Left lung (tissue), 10 donors: ENCODE measurements around the gene MOB2. TPM values are rescaled to one million over a fixed set of nuclear protein-coding genes. Genes with fewer than 3 reads are reported as not detected.

Experiments used
- ATAC-seq: fragments of 200-7000 bp; cut with Tn5 transposase; one replicate; pipeline ENCODE4 v1.9.1; 2020; ENCODE audit warnings: moderate library complexity
- DNase-seq, 4 donors: peaks; one replicate each; pipeline ENCODE4 v3.0.0-alpha.2; 2013 to 2020
- H3K27ac ChIP-seq, 2 donors: fragments of 200-600 bp; sonication (generic) in 1 of 2; one replicate each; pipeline versions ENCODE4 v1.5.0 to v1.8.0; 2020 to 2021
- H3K27me3 ChIP-seq, 2 donors: fragments of 200-600 bp; sonication (generic) in 1 of 2; one replicate each; pipeline versions ENCODE4 v1.5.0 to v1.8.0; 2020 to 2021
- H3K36me3 ChIP-seq, 2 donors: fragments of 200-600 bp; sonication (generic) in 1 of 2; one replicate each; pipeline versions ENCODE4 v1.5.0 to v1.8.0; 2020 to 2021
- H3K4me1 ChIP-seq, 2 donors: fragments of 200-600 bp; one replicate each; pipeline ENCODE4 v1.8.0; 2021
- H3K4me3 ChIP-seq, 2 donors: fragments of 200-600 bp; sonication (generic) in 1 of 2; one replicate each; pipeline versions ENCODE4 v1.5.0 to v1.8.0; 2020 to 2021; ENCODE audit warnings: mild to moderate bottlenecking in 1 of 2
- H3K9me3 ChIP-seq, 2 donors: fragments of 200-600 bp; sonication (generic) in 1 of 2; one replicate each; pipeline versions ENCODE4 v1.5.0 to v1.8.0; 2020 to 2021
- intact Hi-C, 2 donors: fragments of 100-400 bp; cut with DNase I; formaldehyde crosslinking; loops; one replicate each; pipeline versions ENCODE4 v1.11.2 to v1.14.2; 2022
- polyA plus RNA-seq, 6 donors: library from polyadenylated mRNA; unstranded; fragments of 120-200 nt; gene quantifications; one replicate each; pipeline ENCODE4 v1.2.1, GENCODE V29; 2013; ENCODE audit not compliant: insufficient read length in 6 of 6
- total RNA-seq, 2 donors: library from RNA; stranded (reverse); fragmentation: NEBNext Ultra II Directional; extraction: Animal tissue kit (Norgen Biotek cat#: 25700); gene quantifications; one replicate each; pipeline ENCODE4 v1.2.1, GENCODE V29; 2021
- TF ChIP-seq, protein P1 (sequence below), 2 donors: fragments of 200-600 bp; sonication (generic) in 1 of 2; IDR thresholded peaks; one replicate each; pipeline versions ENCODE4 v1.5.0 to v1.8.0; 2021; ENCODE audit warnings: antibody characterized with exemption in 2 of 2
- donor health status: DM: no; HTN: yes; CAD: no.
- donor health status: DM: no; HTN: no; CAD: no.

The MOB2 gene
- total and polyA plus RNA-seq, 8 donors: 36.1 to 41.3 (median 37.3) TPM

DNA sequence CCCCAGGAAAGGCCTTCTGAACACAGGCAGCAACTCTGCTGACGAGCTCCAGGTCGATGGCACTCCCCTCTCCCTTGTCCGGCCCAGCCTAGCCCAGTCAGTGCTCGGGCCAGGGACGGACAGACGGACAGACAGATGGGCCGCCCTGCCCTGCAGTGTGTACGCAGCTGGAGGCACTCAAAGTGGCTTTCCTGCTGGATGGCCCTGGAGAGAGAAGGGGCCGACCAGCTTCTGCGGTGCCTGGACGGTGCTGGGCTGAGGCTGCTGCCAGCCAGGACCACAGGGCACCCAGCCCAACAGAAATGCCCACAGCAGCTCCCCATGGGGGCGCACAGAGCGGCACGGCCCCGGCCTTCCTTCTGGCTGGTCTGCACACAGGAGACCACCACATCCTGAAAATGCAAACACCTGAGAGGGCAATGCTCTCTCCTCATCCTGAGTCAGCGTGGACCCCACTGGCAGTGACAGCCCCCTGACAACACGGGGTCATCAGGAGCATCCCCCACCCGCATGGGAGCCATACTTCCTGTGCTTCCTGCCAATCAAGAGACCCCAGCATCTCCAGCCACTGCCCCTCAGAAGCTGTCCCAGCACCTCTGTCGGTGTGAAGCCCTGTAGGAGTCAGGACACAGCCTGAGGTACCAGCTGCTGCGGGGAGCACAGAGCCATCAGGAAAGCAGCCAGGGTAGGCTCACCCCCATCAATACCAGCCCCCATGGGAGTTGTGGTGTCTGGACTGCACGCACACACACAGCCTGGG, 692 bp upstream of the MOB2 start:
- ATAC-seq (no peak), DNase-seq (peak in 1 of 4 donors; percentile 65)
- intact Hi-C loops: no loop called here
- H3K4me1 ChIP-seq: peaks cover 15 to 64% of the 10 kb centered on the region in 2 donors
- H3K27me3 ChIP-seq: no peaks in the 10 kb centered on the region
- TF ChIP-seq, protein P1, sequence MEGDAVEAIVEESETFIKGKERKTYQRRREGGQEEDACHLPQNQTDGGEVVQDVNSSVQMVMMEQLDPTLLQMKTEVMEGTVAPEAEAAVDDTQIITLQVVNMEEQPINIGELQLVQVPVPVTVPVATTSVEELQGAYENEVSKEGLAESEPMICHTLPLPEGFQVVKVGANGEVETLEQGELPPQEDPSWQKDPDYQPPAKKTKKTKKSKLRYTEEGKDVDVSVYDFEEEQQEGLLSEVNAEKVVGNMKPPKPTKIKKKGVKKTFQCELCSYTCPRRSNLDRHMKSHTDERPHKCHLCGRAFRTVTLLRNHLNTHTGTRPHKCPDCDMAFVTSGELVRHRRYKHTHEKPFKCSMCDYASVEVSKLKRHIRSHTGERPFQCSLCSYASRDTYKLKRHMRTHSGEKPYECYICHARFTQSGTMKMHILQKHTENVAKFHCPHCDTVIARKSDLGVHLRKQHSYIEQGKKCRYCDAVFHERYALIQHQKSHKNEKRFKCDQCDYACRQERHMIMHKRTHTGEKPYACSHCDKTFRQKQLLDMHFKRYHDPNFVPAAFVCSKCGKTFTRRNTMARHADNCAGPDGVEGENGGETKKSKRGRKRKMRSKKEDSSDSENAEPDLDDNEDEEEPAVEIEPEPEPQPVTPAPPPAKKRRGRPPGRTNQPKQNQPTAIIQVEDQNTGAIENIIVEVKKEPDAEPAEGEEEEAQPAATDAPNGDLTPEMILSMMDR (IDR thresholded peaks at IDR 0.05): no peak
- H3K36me3 ChIP-seq: peaks cover 0 to 3% of the 10 kb centered on the region in 2 donors
- H3K27ac ChIP-seq: no peak overlapping the region
- H3K4me3 ChIP-seq: no peak overlapping the region
- H3K9me3 ChIP-seq: no peaks in the 10 kb centered on the region

DNA sequence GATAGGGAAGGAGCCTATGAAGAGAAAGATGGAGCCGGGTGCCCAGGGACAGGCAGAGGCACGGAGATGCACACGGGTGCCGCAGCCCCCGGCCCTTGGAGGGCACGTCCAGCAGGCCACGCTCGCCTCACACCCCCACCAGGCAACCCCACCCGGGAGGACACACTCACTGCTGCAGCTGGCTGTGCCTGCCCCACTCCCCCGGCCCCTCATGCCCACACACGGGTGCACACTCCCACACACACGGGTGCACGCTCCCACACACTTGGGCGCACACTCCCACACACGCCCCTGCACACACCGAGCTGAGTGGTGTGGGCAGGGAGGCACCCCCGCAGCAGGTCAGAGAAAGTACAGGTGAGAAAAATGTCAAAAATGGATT, 1.1 kb downstream of the MOB2 start:
- H3K4me3 ChIP-seq: no peak overlapping the region

DNA sequence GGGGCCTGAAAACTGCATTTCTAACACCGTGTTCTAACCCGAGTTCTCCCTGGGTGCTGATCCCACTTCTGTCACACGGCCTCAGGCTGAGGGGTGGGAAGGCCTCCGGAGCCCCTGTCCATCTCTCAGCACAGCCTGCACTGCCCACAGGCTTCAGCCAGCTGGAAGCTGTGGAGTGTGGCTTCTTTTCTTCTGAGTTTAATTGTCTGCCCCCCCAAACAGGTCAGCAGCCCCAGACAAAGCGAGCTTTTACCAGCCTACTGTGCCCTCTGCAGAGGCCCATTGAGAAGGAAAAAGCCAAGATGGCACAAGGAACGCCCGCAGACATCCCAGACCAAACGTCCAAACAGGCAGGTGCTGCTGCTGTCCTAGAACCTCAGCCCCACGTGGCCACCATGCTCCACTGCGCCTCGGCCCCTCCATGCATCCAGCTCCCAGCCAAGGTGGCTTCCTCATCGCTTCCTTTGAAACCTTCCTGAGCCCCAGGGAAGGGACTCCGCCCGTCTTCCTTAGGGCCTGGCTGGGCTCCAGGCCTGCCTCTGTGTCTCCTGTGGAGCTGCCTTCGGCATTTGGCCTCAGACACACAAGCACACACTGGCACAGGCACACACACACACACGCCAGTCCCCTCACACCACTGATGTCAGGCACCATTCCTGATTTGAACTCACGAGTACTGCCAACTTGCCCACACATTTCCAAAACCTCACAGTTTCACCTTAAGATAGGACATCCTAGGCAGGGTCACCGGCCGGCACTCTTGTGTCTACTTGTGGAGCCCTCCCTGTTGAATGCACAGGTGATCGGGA, 1.7 kb downstream of the MOB2 start:
- Histone ChIP-seq H3K27ac (no peak overlapping the region), H3K4me1 (peaks cover 15 to 70% of the 10 kb centered on the region in 2 donors), H3K27me3 (no peaks in the 10 kb centered on the region), H3K36me3 (peaks cover 0 to 20% of the 10 kb centered on the region in 2 donors), H3K4me3 (no peak overlapping the region), H3K9me3 (no peaks in the 10 kb centered on the region)
- ATAC-seq (no peak), DNase-seq (peak in 1 of 4 donors; percentile 62)
- TF ChIP-seq, protein P1 (IDR thresholded peaks at IDR 0.05): no peak
- intact Hi-C loops: no loop called here

More for the DNA sequence above, 1.1 kb downstream of the MOB2 start:
- TF ChIP-seq, protein P1 (IDR thresholded peaks at IDR 0.05): no peak
- Histone ChIP-seq H3K9me3 (no peaks in the 10 kb centered on the region), H3K27me3 (no peaks in the 10 kb centered on the region), H3K4me1 (peaks cover 15 to 70% of the 10 kb centered on the region in 2 donors), H3K36me3 (peaks cover 0 to 14% of the 10 kb centered on the region in 2 donors), H3K27ac (no peak overlapping the region)
- DNase-seq (peak in 1 of 4 donors; percentile 71), ATAC-seq (no peak)
- intact Hi-C loops: no loop called here

DNA sequence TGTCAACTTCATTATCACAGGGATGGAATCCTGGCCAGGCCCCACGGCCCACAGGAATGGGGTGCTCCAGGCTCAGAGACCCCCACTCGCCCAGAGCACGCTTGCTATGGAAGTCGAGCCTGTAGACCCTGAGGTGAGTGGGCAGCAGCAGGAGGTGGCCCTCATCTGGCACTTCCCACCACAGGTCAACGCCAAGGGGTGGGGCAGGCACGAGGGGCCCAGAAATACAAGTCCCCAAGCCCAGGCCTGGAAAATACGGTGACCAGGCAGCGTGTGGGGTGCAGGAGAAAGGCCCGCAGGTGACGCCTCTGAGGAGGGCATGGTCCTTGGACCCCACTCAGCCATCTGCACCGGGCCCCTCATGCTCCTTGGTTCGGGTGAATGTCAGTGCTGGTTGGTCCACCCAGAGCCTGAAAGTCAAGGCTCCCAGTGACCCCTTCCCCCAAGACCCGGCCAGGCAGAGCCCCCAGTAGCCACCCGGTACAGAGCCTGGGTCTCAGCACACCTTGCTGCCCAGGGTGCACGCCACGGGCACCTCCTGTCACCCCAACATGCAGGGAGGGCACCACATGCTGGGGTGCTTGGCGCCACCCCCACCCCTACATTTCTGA, 2.4 kb downstream of the MOB2 start:
- no peak for ATAC-seq

More for the DNA sequence above, 2.4 kb downstream of the MOB2 start:
- peaks cover 15 to 66% of the 10 kb centered on the region in 2 donors for H3K4me1 ChIP-seq
- H3K36me3 ChIP-seq: peaks cover 0 to 28% of the 10 kb centered on the region in 2 donors
- peak in 1 of 4 donors; percentile 60 for DNase-seq
- TF ChIP-seq, protein P1 (IDR thresholded peaks at IDR 0.05): no peak
- no peaks in the 10 kb centered on the region for H3K9me3 ChIP-seq
- no peaks in the 10 kb centered on the region for H3K27me3 ChIP-seq
- H3K27ac ChIP-seq: no peak overlapping the region
- intact Hi-C loops: no loop called here
- H3K4me3 ChIP-seq: no peak overlapping the region
